ENCODE results near the gene HSPH1.
A peak's percentile ranks its signal among the peaks of the same experiment; 100 is the strongest.

- TF ChIP-seq CTCF (conservative IDR thresholded peaks at IDR 0.05; ENCODE audit: low read length) (peak; percentile 35; the same call in 1 of the 2 replicates), EZH2phosphoT487 (IDR thresholded peaks at IDR 0.05; ENCODE audit: borderline replicate concordance) (no peak)
These were observed 56.5 kb downstream of the HSPH1 start for GRCh38 chr13:31105020-31105795.
